ENCODE measurements around the gene ZNF582. TPM values are rescaled to one million over a fixed set of nuclear protein-coding genes. Genes with fewer than 3 reads are reported as not detected.

ZNF582 gene
- total RNA-seq, 1 experiment from 2014 or later: not detected

DNA sequence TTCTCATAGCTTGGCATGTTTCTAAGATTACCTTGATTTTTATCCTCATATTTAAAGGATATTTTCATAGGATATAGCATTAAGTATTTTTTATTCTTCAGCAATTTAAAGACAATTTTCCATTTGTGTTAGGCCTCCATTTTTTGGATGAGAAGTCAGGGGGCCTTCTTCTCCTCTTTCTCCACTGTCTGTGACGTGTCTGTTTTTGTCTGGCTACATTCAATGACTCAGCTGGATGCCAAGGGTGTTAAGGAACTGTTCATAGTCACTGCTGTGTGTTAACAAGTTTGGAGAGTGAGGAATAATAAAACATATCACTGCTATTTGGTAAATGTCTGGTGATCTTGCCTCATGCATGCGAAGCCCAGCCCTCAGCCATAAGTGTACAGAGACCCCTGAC lies 36.4 kb downstream of the ZNF582 start:
- Histone ChIP-seq H4K20me1 (ENCODE audit: low read length) (no peaks in the 10 kb centered on the region), H3K9me2 (replicated peaks; ENCODE audit: low read length) (no peaks in the 10 kb centered on the region), H3F3A (ENCODE audit: low read length, unreplicated experiment) (no peaks in the 10 kb centered on the region), H3K9ac (ENCODE audit: low read length) (no peak overlapping the region), H3K27me3 (ENCODE audit: low read length) (no peaks in the 10 kb centered on the region), H3K9me3 (ENCODE audit: low read length) (peaks cover 31% of the 10 kb centered on the region; the same call in 1 of the 2 replicates), H3K27ac (ENCODE audit: low read length) (no peak overlapping the region), H3K4me3 (ENCODE audit: low read length) (no peak overlapping the region), H3K4me1 (ENCODE audit: insufficient read depth, low read length) (no peaks in the 10 kb centered on the region), H2AFZ (ENCODE audit: low read length) (no peak overlapping the region), H3K79me2 (ENCODE audit: low read length) (no peaks in the 10 kb centered on the region), H3K36me3 (ENCODE audit: low read depth, low read length) (no peaks in the 10 kb centered on the region), H3K4me2 (ENCODE audit: low read length) (no peak overlapping the region)
- DNase-seq (no peak), ATAC-seq (no peak)
- TF ChIP-seq CTCF (conservative IDR thresholded peaks at IDR 0.05; ENCODE audit: low read depth, low read length) (no peak), EZH2phosphoT487 (IDR thresholded peaks at IDR 0.05; ENCODE audit: borderline replicate concordance, low read length) (no peak)
- ChIA-PET POLR2A (ENCODE audit: unreplicated experiment) (no interaction called here), CTCF (no interaction called here)
- BruUV-seq (replicated peaks): no TSS peak
- intact Hi-C loops (cut with micrococcal nuclease): no loop called here

- no peak overlapping the region for H2AFZ ChIP-seq (ENCODE audit: low read length)
- POLR2A ChIA-PET (ENCODE audit: unreplicated experiment): no interaction called here
- BruUV-seq (replicated peaks): no TSS peak
- 0 out of 2 replicates have a peak, but pooled peaks cover 5% of the 10 kb centered on the region for H3K27me3 ChIP-seq (ENCODE audit: low read length)
- TF ChIP-seq CTCF (conservative IDR thresholded peaks at IDR 0.05; ENCODE audit: low read depth, low read length) (no peak), EZH2 (IDR thresholded peaks at IDR 0.05; ENCODE audit: low read length, unreplicated experiment) (no peak), EZH2phosphoT487 (IDR thresholded peaks at IDR 0.05; ENCODE audit: borderline replicate concordance, low read length) (no peak)
- no peaks in the 10 kb centered on the region for H3F3A ChIP-seq (ENCODE audit: low read length, unreplicated experiment)
- no peaks in the 10 kb centered on the region for H4K20me1 ChIP-seq (ENCODE audit: low read length)
- ATAC-seq: no peak
- H3K4me3 ChIP-seq (ENCODE audit: low read length): no peak overlapping the region
- CTCF ChIA-PET: no interaction called here
- H3K4me1 ChIP-seq (ENCODE audit: insufficient read depth, low read length): no peaks in the 10 kb centered on the region
- no peaks in the 10 kb centered on the region for H3K9me2 ChIP-seq (replicated peaks; ENCODE audit: low read length)
- no peaks in the 10 kb centered on the region for H3K79me2 ChIP-seq (ENCODE audit: low read length)
- no peaks in the 10 kb centered on the region for H3K36me3 ChIP-seq (ENCODE audit: low read depth, low read length)
- intact Hi-C loops (cut with micrococcal nuclease): no loop called here
- DNase-seq: no peak
- H3K9ac ChIP-seq (ENCODE audit: low read length): no peak overlapping the region
- peaks cover 36% of the 10 kb centered on the region; the same call in 1 of the 2 replicates for H3K9me3 ChIP-seq (ENCODE audit: low read length)
- H3K27ac ChIP-seq (ENCODE audit: low read length): no peak overlapping the region
- no peak overlapping the region for H3K4me2 ChIP-seq (ENCODE audit: low read length)
Measured at GRCh38 chr19:56355517-56355916, 37.8 kb downstream of the ZNF582 start.

- Histone ChIP-seq H3K4me1 (ENCODE audit: insufficient read depth, low read length) (no peaks in the 10 kb centered on the region), H3K9ac (ENCODE audit: low read length) (no peak overlapping the region), H3K27ac (ENCODE audit: low read length) (no peak overlapping the region), H3F3A (ENCODE audit: low read length, unreplicated experiment) (no peaks in the 10 kb centered on the region), H3K9me3 (ENCODE audit: low read length) (0 out of 2 replicates have a peak, but pooled peaks cover 19% of the 10 kb centered on the region), H3K79me2 (ENCODE audit: low read length) (no peaks in the 10 kb centered on the region), H3K9me2 (replicated peaks; ENCODE audit: low read length) (no peaks in the 10 kb centered on the region), H3K36me3 (ENCODE audit: low read depth, low read length) (no peaks in the 10 kb centered on the region), H3K4me2 (ENCODE audit: low read length) (no peak overlapping the region), H4K20me1 (ENCODE audit: low read length) (no peaks in the 10 kb centered on the region), H2AFZ (ENCODE audit: low read length) (no peak overlapping the region), H3K4me3 (ENCODE audit: low read length) (no peak overlapping the region), H3K27me3 (ENCODE audit: low read length) (0 out of 2 replicates have a peak, but pooled peaks cover 5% of the 10 kb centered on the region)
- ChIA-PET POLR2A (ENCODE audit: unreplicated experiment) (no interaction called here), CTCF (no interaction called here)
- BruUV-seq (replicated peaks): no TSS peak
- ATAC-seq (no peak), DNase-seq (no peak)
- no peak for TF ChIP-seq EZH2 (IDR thresholded peaks at IDR 0.05; ENCODE audit: low read length, unreplicated experiment)
- TF ChIP-seq CTCF (conservative IDR thresholded peaks at IDR 0.05; ENCODE audit: low read depth, low read length): no peak
- no peak for TF ChIP-seq EZH2phosphoT487 (IDR thresholded peaks at IDR 0.05; ENCODE audit: borderline replicate concordance, low read length)
- intact Hi-C loops (cut with micrococcal nuclease): no loop called here
Measured at GRCh38 chr19:56351208-56351607, 42.1 kb downstream of the ZNF582 start.
